ENCODE measurements around the gene CASKIN1. TPM values are rescaled to one million over a fixed set of nuclear protein-coding genes. Genes with fewer than 3 reads are reported as not detected.

CASKIN1 gene
- total RNA-seq, 2 donors from 2014 or later: 0.66 to 0.78 TPM

- H3K4me1 ChIP-seq: peaks cover 10% of the 10 kb centered on the region
- 67 to 78% methylated on average over 6 to 21 of the region's 25 CpGs for WGBS, 2 donors
- intact Hi-C loops (cut with DNase I): no loop called here
- H3K27me3 ChIP-seq: no peaks in the 10 kb centered on the region
- no peaks in the 10 kb centered on the region for H3K9me3 ChIP-seq
- TF ChIP-seq POLR2A (IDR thresholded peaks at IDR 0.05): no peak
- no peak for TF ChIP-seq CTCF (IDR thresholded peaks at IDR 0.05)
- DNase-seq (no peak), ATAC-seq (no peak)
- H3K36me3 ChIP-seq (replicated peaks in 1 of 2; ENCODE audit: insufficient read depth in 1 of 2, low read depth in 2 of 2): no peaks in the 10 kb centered on the region
- H3K4me3 ChIP-seq: no peak overlapping the region
- H3K27ac ChIP-seq: no peak overlapping the region
These were observed 5.6 kb downstream of the CASKIN1 start for GRCh38 chr16:2190659-2191445.

- intact Hi-C loops (cut with DNase I): no loop called here
- Histone ChIP-seq H3K9me3 (no peaks in the 10 kb centered on the region), H3K36me3 (replicated peaks in 1 of 2; ENCODE audit: insufficient read depth in 1 of 2, low read depth in 2 of 2) (no peaks in the 10 kb centered on the region), H3K27me3 (no peaks in the 10 kb centered on the region), H3K4me1 (peaks cover 3% of the 10 kb centered on the region), H3K27ac (no peak overlapping the region), H3K4me3 (no peak overlapping the region)
- DNase-seq: no peak
- TF ChIP-seq POLR2A (IDR thresholded peaks at IDR 0.05): no peak
- no peak for TF ChIP-seq CTCF (IDR thresholded peaks at IDR 0.05)
- 78 to 87% methylated on average over 9 to 24 of the region's 24 CpGs for WGBS, 2 donors
- no peak for ATAC-seq
These were observed 6.3 kb downstream of the CASKIN1 start for GRCh38 chr16:2190002-2190658.

- intact Hi-C loops (cut with DNase I): no loop called here
- 96 to 97% methylated on average over 5 to 15 of the region's 25 CpGs for WGBS, 2 donors
- H3K36me3 ChIP-seq (replicated peaks in 1 of 2; ENCODE audit: insufficient read depth in 1 of 2, low read depth in 2 of 2): no peaks in the 10 kb centered on the region
- ATAC-seq (no peak), DNase-seq (no peak)
- H3K4me3 ChIP-seq: no peak overlapping the region
- TF ChIP-seq POLR2A (IDR thresholded peaks at IDR 0.05) (no peak), CTCF (IDR thresholded peaks at IDR 0.05) (no peak)
- no peaks in the 10 kb centered on the region for H3K27me3 ChIP-seq
- H3K27ac ChIP-seq: no peak overlapping the region
- H3K9me3 ChIP-seq: no peaks in the 10 kb centered on the region
- no peaks in the 10 kb centered on the region for H3K4me1 ChIP-seq
These were observed 7.0 kb downstream of the CASKIN1 start for GRCh38 chr16:2189252-2189893.

GRCh38 chr16:2188395-2188794 is 8.0 kb downstream of the CASKIN1 start:
- Histone ChIP-seq H3K9me3 (no peaks in the 10 kb centered on the region), H3K4me1 (no peaks in the 10 kb centered on the region), H3K4me3 (no peak overlapping the region), H3K27me3 (no peaks in the 10 kb centered on the region), H3K27ac (no peak overlapping the region), H3K36me3 (replicated peaks in 1 of 2; ENCODE audit: insufficient read depth in 1 of 2, low read depth in 2 of 2) (no peaks in the 10 kb centered on the region)
- TF ChIP-seq POLR2A (IDR thresholded peaks at IDR 0.05) (no peak), CTCF (IDR thresholded peaks at IDR 0.05) (no peak)
- intact Hi-C loops (cut with DNase I): no loop called here
- no peak for ATAC-seq
- 90 to 92% methylated on average over 5 to 8 of the region's 8 CpGs for WGBS, 2 donors
- DNase-seq: no peak
